Mammary epithelial cell (primary cell): Measurements from ENCODE around the gene ROPN1.

Experiments
- CTCF ChIP-seq, 2 donors: IDR thresholded peaks in 1 of 2; conservative IDR thresholded peaks in 1 of 2; 2 replicates each; pipeline ENCODE4 v1.5.1; 2011 to 2012; ENCODE audit warnings: inconsistent platforms in 2 of 2, low read length in 2 of 2, mild to moderate bottlenecking in 2 of 2, control low read depth in 1 of 2, low read depth in 1 of 2; ENCODE audit not compliant: insufficient read depth in 1 of 2; ENCODE audit errors: extremely low read depth in 1 of 2
- EZH2 ChIP-seq: IDR thresholded peaks from 2 replicates; pipeline ENCODE4 v1.6.1; 2012; ENCODE audit warnings: low read length, inconsistent platforms, borderline replicate concordance

GRCh38 chr3:124035463-124036121, 43.7 kb upstream of the ROPN1 start:
- TF ChIP-seq CTCF (conservative IDR thresholded peaks at IDR 0.05 in 1 of 2, IDR thresholded peaks at IDR 0.05 in 1 of 2; ENCODE audit: extremely low read depth in 1 of 2, insufficient read depth in 1 of 2, low read depth in 1 of 2, low read length in 2 of 2) (no peak), EZH2 (no peak)
